ENCODE measurements around the gene GABPB2.
A peak's percentile ranks its signal among the peaks of the same experiment; 100 is the strongest.

GABPB2 gene

GRCh38 chr1:151051356-151052009, 19.1 kb upstream of the GABPB2 start:
- DNase-seq, result no peak
- TF ChIP-seq GATA1 (IDR thresholded peaks at IDR 0.05; ENCODE audit: low read depth, low read length) (no peak), POLR2A (IDR thresholded peaks at IDR 0.05; ENCODE audit: low read length) (peak; percentile 34)

GRCh38 chr1:151054971-151055547, 15.5 kb upstream of the GABPB2 start:
- TF ChIP-seq POLR2A (IDR thresholded peaks at IDR 0.05; ENCODE audit: low read length), result peak; percentile 23
- TF ChIP-seq GATA1 (IDR thresholded peaks at IDR 0.05; ENCODE audit: low read depth, low read length), result no peak
- DNase-seq, result peak; percentile 71 to 80

GRCh38 chr1:151055581-151055980, 15.0 kb upstream of the GABPB2 start:
- no peak for DNase-seq
- TF ChIP-seq POLR2A (IDR thresholded peaks at IDR 0.05; ENCODE audit: low read length) (peak; percentile 1), GATA1 (IDR thresholded peaks at IDR 0.05; ENCODE audit: low read depth, low read length) (no peak)

- TF ChIP-seq GATA1 (IDR thresholded peaks at IDR 0.05; ENCODE audit: low read depth, low read length) (no peak), POLR2A (IDR thresholded peaks at IDR 0.05; ENCODE audit: low read length) (no peak)
- DNase-seq, result peak in 1 of 2 experiments; percentile 27
Observed at GRCh38 chr1:151056149-151056548, 14.4 kb upstream of the GABPB2 start.

GRCh38 chr1:151058692-151059091, 11.9 kb upstream of the GABPB2 start:
- TF ChIP-seq POLR2A (IDR thresholded peaks at IDR 0.05; ENCODE audit: low read length) (no peak), GATA1 (IDR thresholded peaks at IDR 0.05; ENCODE audit: low read depth, low read length) (no peak)
- peak in 1 of 2 experiments; percentile 48 for DNase-seq

- peak; percentile 89 to 93 for DNase-seq
- TF ChIP-seq POLR2A (IDR thresholded peaks at IDR 0.05; ENCODE audit: low read length), result peak; percentile 85
- no peak for TF ChIP-seq GATA1 (IDR thresholded peaks at IDR 0.05; ENCODE audit: low read depth, low read length)
Observed at GRCh38 chr1:151059109-151060006, 11.2 kb upstream of the GABPB2 start, which contains the start of gene CDC42SE1. Gene CDC42SE1 (minus strand): TSS chr1:151059622. CDS start chr1:151055730, 3,892 bp downstream.

- TF ChIP-seq GATA1 (IDR thresholded peaks at IDR 0.05; ENCODE audit: low read depth, low read length), result no peak
- no peak for TF ChIP-seq POLR2A (IDR thresholded peaks at IDR 0.05; ENCODE audit: low read length)
- peak; percentile 56 to 60 for DNase-seq
Observed at GRCh38 chr1:151060007-151060656, 10.4 kb upstream of the GABPB2 start, which contains the start of gene MLLT11. Gene MLLT11 (plus strand): TSS chr1:151060397. CDS start chr1:151067225, 6,828 bp downstream.

- TF ChIP-seq POLR2A (IDR thresholded peaks at IDR 0.05; ENCODE audit: low read length) (no peak), GATA1 (IDR thresholded peaks at IDR 0.05; ENCODE audit: low read depth, low read length) (no peak)
Observed at GRCh38 chr1:151060657-151061421, 9.7 kb upstream of the GABPB2 start.

GRCh38 chr1:151061704-151062103, 8.9 kb upstream of the GABPB2 start:
- no peak for DNase-seq

More at GRCh38 chr1:151060657-151061421, 9.7 kb upstream of the GABPB2 start:
- no peak for DNase-seq

GRCh38 chr1:151062741-151063371, 7.7 kb upstream of the GABPB2 start:
- peak in 1 of 2 experiments; percentile 79 for DNase-seq

More at GRCh38 chr1:151061704-151062103, 8.9 kb upstream of the GABPB2 start:
- TF ChIP-seq GATA1 (IDR thresholded peaks at IDR 0.05; ENCODE audit: low read depth, low read length), result no peak
- no peak for TF ChIP-seq POLR2A (IDR thresholded peaks at IDR 0.05; ENCODE audit: low read length)

GRCh38 chr1:151065089-151065645, 5.4 kb upstream of the GABPB2 start:
- no peak for DNase-seq
- TF ChIP-seq POLR2A (IDR thresholded peaks at IDR 0.05; ENCODE audit: low read length), result no peak
- TF ChIP-seq GATA1 (IDR thresholded peaks at IDR 0.05; ENCODE audit: low read depth, low read length), result no peak

More at GRCh38 chr1:151062741-151063371, 7.7 kb upstream of the GABPB2 start:
- no peak for TF ChIP-seq POLR2A (IDR thresholded peaks at IDR 0.05; ENCODE audit: low read length)

GRCh38 chr1:151067185-151067584, 3.4 kb upstream of the GABPB2 start:
- TF ChIP-seq POLR2A (IDR thresholded peaks at IDR 0.05; ENCODE audit: low read length), result no peak
- no peak for TF ChIP-seq GATA1 (IDR thresholded peaks at IDR 0.05; ENCODE audit: low read depth, low read length)
- DNase-seq, result no peak
